HG02642 (cell line): Measurements from ENCODE around the gene RNLS.

Experiments used
- ATAC-seq: cut with Tn5 transposase; IDR thresholded peaks from one replicate; pipeline ENCODE4 v1.9.1; 2021; ENCODE audit warnings: mild to moderate bottlenecking; ENCODE audit not compliant: unreplicated experiment, poor library complexity

Gene RNLS

GRCh38 chr10:88582806-88583583 lies at the start of gene RNLS:
TSS of gene RNLS (minus strand) at chr10:88583318.
- peak; percentile 93 for ATAC-seq

- no peak for ATAC-seq
Observed at GRCh38 chr10:88624840-88625239, 41.7 kb upstream of the RNLS start.

- no peak for ATAC-seq
Observed at GRCh38 chr10:88623835-88624234, 40.7 kb upstream of the RNLS start.

- no peak for ATAC-seq
Observed at GRCh38 chr10:88620441-88620840, 37.3 kb upstream of the RNLS start.

- no peak for ATAC-seq
Observed at GRCh38 chr10:88618496-88618895, 35.4 kb upstream of the RNLS start.

GRCh38 chr10:88617772-88618300 lies 34.7 kb upstream of the RNLS start:
- no peak for ATAC-seq

GRCh38 chr10:88616250-88616977 lies 33.3 kb upstream of the RNLS start:
- ATAC-seq, result no peak

- no peak for ATAC-seq
Observed at GRCh38 chr10:88608780-88609179, 25.7 kb upstream of the RNLS start.

GRCh38 chr10:88608052-88608732 lies 25.1 kb upstream of the RNLS start:
- ATAC-seq, result no peak

- peak; percentile 96 for ATAC-seq
Observed at GRCh38 chr10:88598055-88598454, 14.9 kb upstream of the RNLS start.

- ATAC-seq, result no peak
Observed at GRCh38 chr10:88594482-88594881, 11.4 kb upstream of the RNLS start.

GRCh38 chr10:88592906-88593305 lies 9.8 kb upstream of the RNLS start:
- no peak for ATAC-seq

GRCh38 chr10:88592381-88592780 lies 9.3 kb upstream of the RNLS start:
- ATAC-seq, result no peak

- no peak for ATAC-seq
Observed at GRCh38 chr10:88586462-88586861, 3.3 kb upstream of the RNLS start, which contains the start of gene LIPJ. TSS of gene LIPJ (plus strand) at chr10:88586762. CDS start at chr10:88590688, 3,926 bp downstream.

GRCh38 chr10:88583584-88583957 lies 453 bp upstream of the RNLS start:
- ATAC-seq, result no peak

GRCh38 chr10:88582411-88582805 lies 710 bp downstream of the RNLS start:
- no peak for ATAC-seq

- no peak for ATAC-seq
Observed at GRCh38 chr10:88565072-88565471, 18.0 kb downstream of the RNLS start.

GRCh38 chr10:88562152-88562551 lies 21.0 kb downstream of the RNLS start:
- ATAC-seq, result no peak

- ATAC-seq, result no peak
Observed at GRCh38 chr10:88557658-88558057, 25.5 kb downstream of the RNLS start.

- ATAC-seq, result no peak
Observed at GRCh38 chr10:88557256-88557655, 25.9 kb downstream of the RNLS start.
